Measurements from ENCODE around the gene SAXO1.

SAXO1 gene

GRCh38 chr9:18905883-18906629, 127.0 kb downstream of the SAXO1 start:
- H3K36me3 ChIP-seq (ENCODE audit: insufficient read depth, low read depth, low read length), result no peaks in the 10 kb centered on the region
- H3K4me1 ChIP-seq (ENCODE audit: insufficient read depth, low read length), result peaks cover 3% of the 10 kb centered on the region; the same call in 1 of the 2 replicates
- no peaks in the 10 kb centered on the region for H3K9me3 ChIP-seq (ENCODE audit: insufficient read depth, low read depth, low read length)
- no peak overlapping the region for H3K4me3 ChIP-seq (ENCODE audit: low read length)
- no peak overlapping the region for H3K9ac ChIP-seq (ENCODE audit: low read depth, low read length)
- no peaks in the 10 kb centered on the region for H3K27me3 ChIP-seq (ENCODE audit: insufficient read depth, low read length)
- no peak overlapping the region for H3K27ac ChIP-seq (ENCODE audit: low read length)

- H3K27me3 ChIP-seq (ENCODE audit: insufficient read depth, low read length), result no peaks in the 10 kb centered on the region
- no peak overlapping the region for H3K4me3 ChIP-seq (ENCODE audit: low read length)
- H3K27ac ChIP-seq (ENCODE audit: low read length), result no peak overlapping the region
- H3K9me3 ChIP-seq (ENCODE audit: insufficient read depth, low read depth, low read length), result no peaks in the 10 kb centered on the region
- H3K9ac ChIP-seq (ENCODE audit: low read depth, low read length), result no peak overlapping the region
- H3K36me3 ChIP-seq (ENCODE audit: insufficient read depth, low read depth, low read length), result no peaks in the 10 kb centered on the region
- no peaks in the 10 kb centered on the region; the same call in 1 of the 2 replicates for H3K4me1 ChIP-seq (ENCODE audit: insufficient read depth, low read length)
These were observed 127.8 kb downstream of the SAXO1 start for GRCh38 chr9:18905028-18905882.

GRCh38 chr9:18903450-18903849, 129.6 kb downstream of the SAXO1 start:
- H3K4me1 ChIP-seq (ENCODE audit: insufficient read depth, low read length), result no peaks in the 10 kb centered on the region
- H3K9ac ChIP-seq (ENCODE audit: low read depth, low read length), result no peak overlapping the region
- no peak overlapping the region for H3K4me3 ChIP-seq (ENCODE audit: low read length)
- no peak overlapping the region for H3K27ac ChIP-seq (ENCODE audit: low read length)
- H3K27me3 ChIP-seq (ENCODE audit: insufficient read depth, low read length), result no peaks in the 10 kb centered on the region
- H3K36me3 ChIP-seq (ENCODE audit: insufficient read depth, low read depth, low read length), result no peaks in the 10 kb centered on the region
- H3K9me3 ChIP-seq (ENCODE audit: insufficient read depth, low read depth, low read length), result no peaks in the 10 kb centered on the region

GRCh38 chr9:18896531-18897179, 136.4 kb downstream of the SAXO1 start:
- Histone ChIP-seq H3K36me3 (ENCODE audit: insufficient read depth, low read depth, low read length) (no peaks in the 10 kb centered on the region), H3K27ac (ENCODE audit: low read length) (no peak overlapping the region)

GRCh38 chr9:18896004-18896403, 137.0 kb downstream of the SAXO1 start:
- Histone ChIP-seq H3K9me3 (ENCODE audit: insufficient read depth, low read depth, low read length) (peaks cover 18% of the 10 kb centered on the region; the same call in 1 of the 2 replicates), H3K27me3 (ENCODE audit: insufficient read depth, low read length) (no peaks in the 10 kb centered on the region), H3K9ac (ENCODE audit: low read depth, low read length) (no peak overlapping the region), H3K4me1 (ENCODE audit: insufficient read depth, low read length) (peaks cover 3% of the 10 kb centered on the region; the same call in 1 of the 2 replicates), H3K27ac (ENCODE audit: low read length) (no peak overlapping the region), H3K4me3 (ENCODE audit: low read length) (no peak overlapping the region), H3K36me3 (ENCODE audit: insufficient read depth, low read depth, low read length) (no peaks in the 10 kb centered on the region)

More at GRCh38 chr9:18896531-18897179, 136.4 kb downstream of the SAXO1 start:
- Histone ChIP-seq H3K9me3 (ENCODE audit: insufficient read depth, low read depth, low read length) (peaks cover 18% of the 10 kb centered on the region; the same call in 1 of the 2 replicates), H3K9ac (ENCODE audit: low read depth, low read length) (no peak overlapping the region), H3K27me3 (ENCODE audit: insufficient read depth, low read length) (no peaks in the 10 kb centered on the region), H3K4me1 (ENCODE audit: insufficient read depth, low read length) (no peaks in the 10 kb centered on the region), H3K4me3 (ENCODE audit: low read length) (no peak overlapping the region)

- Histone ChIP-seq H3K4me3 (ENCODE audit: low read length) (no peak overlapping the region), H3K9ac (ENCODE audit: low read depth, low read length) (no peak overlapping the region), H3K27me3 (ENCODE audit: insufficient read depth, low read length) (no peaks in the 10 kb centered on the region), H3K36me3 (ENCODE audit: insufficient read depth, low read depth, low read length) (no peaks in the 10 kb centered on the region), H3K9me3 (ENCODE audit: insufficient read depth, low read depth, low read length) (peaks cover 18% of the 10 kb centered on the region; the same call in 1 of the 2 replicates), H3K27ac (ENCODE audit: low read length) (no peak overlapping the region), H3K4me1 (ENCODE audit: insufficient read depth, low read length) (peaks cover 7% of the 10 kb centered on the region; the same call in 1 of the 2 replicates)
These were observed 139.5 kb downstream of the SAXO1 start for GRCh38 chr9:18893491-18893890.

GRCh38 chr9:18893046-18893445, 140.0 kb downstream of the SAXO1 start:
- H3K9me3 ChIP-seq (ENCODE audit: insufficient read depth, low read depth, low read length), result peaks cover 18% of the 10 kb centered on the region; the same call in 1 of the 2 replicates
- H3K36me3 ChIP-seq (ENCODE audit: insufficient read depth, low read depth, low read length), result no peaks in the 10 kb centered on the region
- no peaks in the 10 kb centered on the region for H3K27me3 ChIP-seq (ENCODE audit: insufficient read depth, low read length)
- H3K4me1 ChIP-seq (ENCODE audit: insufficient read depth, low read length), result peaks cover 7% of the 10 kb centered on the region; the same call in 1 of the 2 replicates
- no peak overlapping the region for H3K4me3 ChIP-seq (ENCODE audit: low read length)
- H3K9ac ChIP-seq (ENCODE audit: low read depth, low read length), result no peak overlapping the region
- H3K27ac ChIP-seq (ENCODE audit: low read length), result no peak overlapping the region

- Histone ChIP-seq H3K9me3 (ENCODE audit: insufficient read depth, low read depth, low read length) (peaks cover 18% of the 10 kb centered on the region; the same call in 1 of the 2 replicates), H3K9ac (ENCODE audit: low read depth, low read length) (no peak overlapping the region), H3K27ac (ENCODE audit: low read length) (no peak overlapping the region), H3K4me1 (ENCODE audit: insufficient read depth, low read length) (peaks cover 7% of the 10 kb centered on the region; the same call in 1 of the 2 replicates), H3K36me3 (ENCODE audit: insufficient read depth, low read depth, low read length) (no peaks in the 10 kb centered on the region), H3K27me3 (ENCODE audit: insufficient read depth, low read length) (no peaks in the 10 kb centered on the region), H3K4me3 (ENCODE audit: low read length) (no peak overlapping the region)
These were observed 140.9 kb downstream of the SAXO1 start for GRCh38 chr9:18891946-18892670.

- Histone ChIP-seq H3K4me3 (ENCODE audit: low read length) (no peak overlapping the region), H3K4me1 (ENCODE audit: insufficient read depth, low read length) (peaks cover 7% of the 10 kb centered on the region; the same call in 1 of the 2 replicates), H3K27me3 (ENCODE audit: insufficient read depth, low read length) (no peaks in the 10 kb centered on the region), H3K9me3 (ENCODE audit: insufficient read depth, low read depth, low read length) (peaks cover 1% of the 10 kb centered on the region; the same call in 1 of the 2 replicates), H3K27ac (ENCODE audit: low read length) (no peak overlapping the region), H3K9ac (ENCODE audit: low read depth, low read length) (no peak overlapping the region), H3K36me3 (ENCODE audit: insufficient read depth, low read depth, low read length) (no peaks in the 10 kb centered on the region)
These were observed 142.6 kb downstream of the SAXO1 start for GRCh38 chr9:18890372-18890771.

- Histone ChIP-seq H3K27me3 (ENCODE audit: insufficient read depth, low read length) (no peaks in the 10 kb centered on the region), H3K4me3 (ENCODE audit: low read length) (no peak overlapping the region), H3K36me3 (ENCODE audit: insufficient read depth, low read depth, low read length) (no peaks in the 10 kb centered on the region), H3K9me3 (ENCODE audit: insufficient read depth, low read depth, low read length) (no peaks in the 10 kb centered on the region), H3K4me1 (ENCODE audit: insufficient read depth, low read length) (peaks cover 7% of the 10 kb centered on the region; the same call in 1 of the 2 replicates), H3K9ac (ENCODE audit: low read depth, low read length) (no peak overlapping the region), H3K27ac (ENCODE audit: low read length) (no peak overlapping the region)
These were observed 143.5 kb downstream of the SAXO1 start for GRCh38 chr9:18889550-18889949.

GRCh38 chr9:18888290-18888689, 144.7 kb downstream of the SAXO1 start:
- no peaks in the 10 kb centered on the region for H3K9me3 ChIP-seq (ENCODE audit: insufficient read depth, low read depth, low read length)
- H3K27ac ChIP-seq (ENCODE audit: low read length), result no peak overlapping the region
- H3K4me3 ChIP-seq (ENCODE audit: low read length), result no peak overlapping the region
- H3K27me3 ChIP-seq (ENCODE audit: insufficient read depth, low read length), result no peaks in the 10 kb centered on the region
- H3K4me1 ChIP-seq (ENCODE audit: insufficient read depth, low read length), result peaks cover 7% of the 10 kb centered on the region; the same call in 1 of the 2 replicates
- no peaks in the 10 kb centered on the region for H3K36me3 ChIP-seq (ENCODE audit: insufficient read depth, low read depth, low read length)
- H3K9ac ChIP-seq (ENCODE audit: low read depth, low read length), result no peak overlapping the region
